ENCODE results near the gene PHF2.

The PHF2 gene

DNA sequence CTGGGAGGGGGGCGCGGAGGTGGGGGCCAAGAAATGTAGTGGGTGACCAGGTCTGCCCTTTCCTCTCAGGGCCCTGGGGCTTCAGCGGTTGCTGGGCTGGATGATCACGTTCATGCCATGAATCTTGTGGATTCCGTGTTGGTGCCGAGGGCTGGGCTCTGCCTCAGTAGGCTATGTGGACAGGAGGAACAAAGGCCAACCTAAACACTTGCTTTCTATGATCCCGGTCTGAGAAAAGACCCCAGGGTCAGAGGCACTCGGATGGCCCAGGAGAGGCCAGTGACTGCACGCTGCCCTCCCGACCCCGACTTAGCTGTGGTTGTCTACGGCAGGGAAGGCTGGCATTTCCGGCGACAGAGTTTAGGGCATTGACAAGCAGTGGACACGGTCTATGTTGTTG is 26.6 kb downstream of the PHF2 start:
- no peak for FAIRE-seq

DNA sequence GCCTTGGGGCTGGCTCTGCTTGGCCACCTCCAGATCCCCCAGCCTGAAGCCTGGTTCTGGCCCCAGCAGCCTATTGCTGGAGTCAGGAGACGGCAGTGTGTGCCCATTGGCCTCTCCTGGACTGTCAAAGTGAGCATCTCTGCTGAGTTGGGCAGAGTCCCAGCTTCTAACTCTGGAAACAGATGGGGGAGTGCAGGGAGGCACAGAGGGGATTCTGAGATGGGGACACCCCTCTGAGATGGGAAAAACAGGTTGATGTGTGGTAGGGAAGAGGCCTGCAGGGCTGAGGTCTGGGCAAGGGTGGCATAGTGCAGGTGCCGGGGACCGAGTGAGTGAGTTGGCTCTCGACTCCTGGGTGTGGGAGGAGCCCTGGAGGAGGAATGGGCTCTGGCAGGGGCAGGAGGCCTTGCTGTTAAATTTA is 27.5 kb downstream of the PHF2 start:
- FAIRE-seq: no peak

DNA sequence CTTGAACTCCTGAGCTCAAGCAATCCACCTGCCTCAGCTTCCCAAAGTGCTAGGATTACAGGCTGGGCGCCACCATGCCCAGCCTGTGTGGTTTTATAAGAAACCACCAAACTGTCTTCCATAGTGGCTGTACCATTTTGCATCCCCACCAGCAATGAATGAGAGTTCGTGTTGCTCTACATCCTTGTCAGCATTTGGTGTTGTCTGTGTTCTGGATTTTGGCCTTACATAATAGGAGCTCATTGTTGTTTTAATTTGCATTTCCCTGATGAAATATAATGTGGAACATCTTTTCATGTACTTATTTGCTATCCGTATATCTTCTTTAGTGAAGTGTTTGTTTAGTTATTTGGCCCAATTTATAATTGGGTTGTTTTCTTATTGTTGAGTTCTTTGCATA is 29.8 kb downstream of the PHF2 start:
- no peak for FAIRE-seq

DNA sequence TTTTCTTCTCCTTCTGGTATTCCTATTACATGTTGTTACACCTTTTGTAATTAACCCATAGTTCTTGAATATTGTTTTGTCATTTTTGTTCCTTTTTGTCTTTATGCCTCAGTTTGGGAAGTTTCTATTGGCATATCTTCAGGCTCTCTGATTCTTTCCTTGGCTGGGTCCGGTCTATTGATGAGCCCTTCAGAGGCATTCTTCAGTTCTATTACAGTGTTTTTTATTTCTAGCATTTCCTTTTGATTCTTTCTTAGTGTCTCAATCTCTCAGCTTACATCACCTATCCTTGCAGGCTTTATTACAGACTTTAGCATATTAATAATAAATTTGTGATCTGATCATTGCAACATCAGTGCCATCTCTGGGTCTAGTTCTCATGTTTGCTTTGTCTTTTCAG is 33.8 kb downstream of the PHF2 start:
- FAIRE-seq: no peak

DNA sequence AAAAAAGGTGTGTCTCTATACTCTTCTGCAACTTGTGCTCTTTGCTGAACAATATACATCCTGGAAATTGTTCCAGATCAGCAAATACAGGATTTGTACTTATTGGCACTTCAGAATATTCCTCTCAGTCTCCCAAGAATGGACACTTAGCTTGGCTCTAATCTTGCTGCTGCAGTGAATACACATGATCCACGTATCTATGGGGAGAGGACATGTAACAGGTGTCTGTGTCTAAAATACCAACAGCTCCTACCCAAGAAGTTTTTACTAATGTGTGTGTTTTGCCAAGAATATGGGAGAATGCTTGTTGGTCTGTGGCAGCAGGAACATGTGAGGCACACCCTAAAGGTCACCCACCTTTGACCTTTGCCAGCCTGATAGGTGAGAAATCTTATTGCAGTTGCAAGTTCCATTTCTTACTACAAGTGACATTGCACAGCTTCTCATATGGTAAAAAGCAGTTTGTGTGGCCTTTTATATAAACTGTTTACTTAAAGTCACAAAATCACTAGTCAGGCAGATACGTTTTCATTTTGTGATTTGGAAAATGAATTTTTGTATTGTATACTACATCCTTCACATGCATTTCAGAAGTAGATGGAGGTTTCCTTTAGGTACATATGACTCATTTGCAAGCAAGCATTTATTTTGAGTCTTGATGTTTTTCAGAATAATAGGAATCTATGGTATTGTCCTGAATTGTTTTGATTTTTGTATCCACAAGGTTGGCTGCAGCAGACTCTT is 35.8 kb downstream of the PHF2 start:
- no peak for FAIRE-seq

DNA sequence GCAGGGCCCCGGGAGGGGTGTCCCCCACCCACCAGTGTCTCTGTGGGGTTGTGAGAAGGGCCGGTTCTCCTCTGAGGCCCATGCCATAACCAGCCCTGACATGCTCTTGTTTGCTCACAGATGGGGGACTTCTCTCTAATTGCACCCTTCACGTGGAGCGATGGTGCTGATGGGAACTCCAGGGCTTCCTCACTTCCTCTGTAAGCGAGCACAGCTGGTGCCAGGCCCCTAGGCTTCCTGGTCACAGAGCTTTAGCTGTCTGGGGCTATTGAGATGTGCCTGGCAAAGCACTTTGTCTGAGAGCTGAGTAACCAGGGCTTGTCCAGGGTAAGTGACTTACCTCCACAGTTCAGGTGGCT is 36.4 kb downstream of the PHF2 start:
- no peak for FAIRE-seq

DNA sequence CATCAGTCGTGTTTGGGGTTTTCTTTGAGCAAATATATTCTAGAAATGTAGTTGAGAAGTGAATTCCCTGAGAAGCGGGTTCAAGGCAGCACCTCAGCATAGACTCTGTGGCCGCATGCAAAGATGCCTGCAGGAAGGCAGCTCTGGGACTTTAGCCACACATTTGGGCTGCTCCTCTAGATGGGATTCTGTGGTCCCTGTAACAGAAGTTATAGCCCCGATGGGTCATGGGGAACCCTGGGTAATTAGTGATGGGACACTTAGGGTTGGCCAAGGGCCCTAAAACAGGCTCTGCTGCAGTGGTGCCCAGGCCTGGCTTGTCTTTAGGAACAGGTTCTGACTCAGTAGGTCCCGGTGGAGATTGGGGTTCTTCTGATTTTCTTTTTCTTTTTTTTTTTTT is 36.8 kb downstream of the PHF2 start:
- no peak for FAIRE-seq

DNA sequence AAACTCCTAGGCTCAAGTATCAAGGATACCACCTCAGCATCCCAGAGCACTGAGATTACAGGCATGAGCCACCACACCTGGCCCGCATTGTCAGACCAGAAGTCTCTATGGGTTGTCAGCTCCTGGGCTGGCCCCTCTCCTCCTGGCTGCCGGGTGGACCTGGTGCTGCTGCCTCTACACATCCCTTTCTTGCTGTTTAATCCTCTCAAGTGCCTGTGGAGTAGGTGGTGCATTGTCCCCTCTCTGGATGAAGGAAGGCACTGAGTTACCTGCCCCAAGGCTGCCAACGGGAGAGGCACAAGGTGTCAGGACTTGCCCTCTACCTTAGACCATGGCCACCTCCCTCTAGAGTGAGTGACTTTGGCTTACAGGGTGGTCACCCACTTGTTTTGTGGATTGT is 37.4 kb downstream of the PHF2 start:
- no peak for FAIRE-seq

DNA sequence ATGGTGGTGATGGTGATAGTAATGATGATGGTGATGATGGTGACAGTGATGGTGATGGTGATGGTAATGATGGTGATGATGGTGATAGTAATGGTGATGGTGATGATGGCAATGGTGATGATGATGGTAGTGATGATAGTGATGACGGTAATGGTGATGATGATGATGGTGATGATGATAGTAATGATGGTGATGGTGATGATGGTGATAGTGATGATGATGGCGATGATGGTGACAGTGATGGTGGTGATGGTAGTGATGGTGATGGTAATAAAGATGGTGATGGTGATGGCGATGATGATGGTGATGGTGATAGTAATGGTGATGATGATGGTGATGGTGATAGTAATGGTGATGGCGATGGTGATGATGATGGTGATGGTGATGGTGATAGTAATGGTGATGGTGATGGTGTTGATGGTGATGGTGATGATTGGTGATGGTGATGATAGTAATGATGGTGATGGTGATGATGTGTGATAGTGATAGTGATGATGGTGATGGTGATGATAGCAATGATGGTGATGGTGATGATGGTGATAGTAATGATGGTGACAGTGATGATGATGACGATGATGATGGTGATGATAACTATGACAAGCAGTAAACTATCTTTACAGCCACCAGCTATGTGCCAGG is 38.6 kb downstream of the PHF2 start:
- FAIRE-seq: no peak

DNA sequence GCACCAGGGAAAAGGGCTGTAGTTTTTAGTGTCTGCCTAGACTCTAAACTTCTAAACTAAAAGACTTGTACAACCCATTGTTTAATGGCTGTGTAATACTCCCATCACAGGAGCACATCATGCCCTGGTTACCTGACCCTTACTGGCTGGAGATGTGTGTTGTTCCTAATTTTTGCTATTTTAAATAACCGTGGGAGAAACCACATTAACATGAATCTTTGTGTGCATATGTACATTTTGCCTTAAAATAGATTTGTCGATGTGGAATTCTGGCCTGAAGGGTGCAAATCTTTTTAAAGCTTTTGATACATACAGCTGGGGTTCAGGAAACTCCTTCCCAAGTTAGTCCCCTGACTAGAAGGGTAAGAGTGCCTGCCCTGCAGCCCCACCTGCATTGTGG is 39.7 kb downstream of the PHF2 start:
- FAIRE-seq: no peak

DNA sequence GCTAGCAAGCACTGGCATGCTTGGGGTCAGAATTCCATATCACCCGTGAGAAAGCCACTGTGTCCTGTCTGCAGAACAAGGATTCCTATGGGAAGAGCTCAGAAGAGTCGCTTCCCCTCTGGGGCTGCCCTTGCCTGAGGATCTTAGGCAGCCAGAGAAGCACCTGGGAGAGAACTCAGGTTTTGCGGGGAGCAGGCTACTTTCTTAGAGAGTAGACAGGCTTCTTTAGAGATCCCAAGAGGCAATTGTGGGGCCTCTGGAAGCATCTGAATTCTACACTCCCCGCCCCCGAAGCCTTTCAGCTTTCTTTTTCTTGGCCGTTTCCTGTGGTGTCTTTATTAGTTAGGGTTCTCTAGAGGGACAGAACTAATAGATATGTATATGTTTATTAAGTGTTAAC is 40.9 kb downstream of the PHF2 start:
- FAIRE-seq: no peak

DNA sequence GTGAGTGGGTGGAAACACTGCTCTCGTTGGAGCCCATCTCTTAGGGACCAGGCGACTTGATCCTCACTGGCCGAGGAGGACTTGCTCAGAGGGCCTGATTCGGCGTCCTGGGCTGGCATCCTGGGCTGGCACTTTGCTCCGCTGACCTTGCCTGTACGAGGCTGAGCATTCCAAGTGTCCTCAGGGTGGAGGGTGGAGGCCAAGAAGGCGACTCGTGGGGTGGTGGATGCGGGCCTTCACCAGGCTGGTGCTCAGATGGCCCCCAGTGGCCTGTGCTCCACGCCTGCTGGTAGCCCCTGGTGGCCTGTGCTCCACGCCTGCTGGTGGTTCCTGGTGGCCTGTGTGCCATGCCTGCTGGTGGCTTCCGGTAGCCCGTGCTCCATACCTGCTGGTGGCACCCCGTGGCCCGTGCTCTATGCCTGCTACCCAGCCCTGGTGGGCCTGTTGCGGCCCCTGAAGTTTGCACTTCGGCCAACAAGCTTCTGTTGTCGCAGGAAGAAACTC is 42.9 kb downstream of the PHF2 start:
- no peak for FAIRE-seq

DNA sequence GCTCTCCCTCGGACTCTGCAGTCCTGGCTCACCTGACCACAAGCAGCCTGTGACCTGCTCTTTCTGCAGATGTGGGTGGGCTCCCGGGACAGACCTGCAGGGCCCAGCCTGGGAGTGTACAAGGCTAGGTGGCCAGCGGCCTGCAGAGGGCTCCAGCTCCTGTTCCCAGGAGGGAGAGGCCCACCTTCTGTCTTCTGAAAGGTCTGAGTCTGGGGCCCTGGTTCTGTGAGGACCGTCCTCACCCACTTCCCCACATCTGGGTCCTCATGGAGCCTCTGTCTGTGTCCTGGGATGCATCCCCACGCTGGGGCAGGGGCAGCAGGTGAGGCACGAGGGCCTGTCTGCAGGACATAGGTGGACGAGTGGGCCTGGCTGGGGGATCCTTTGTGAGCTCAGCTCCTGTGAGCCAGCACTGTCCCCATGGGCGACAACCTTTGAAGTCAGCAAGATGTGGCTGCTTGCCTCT is 43.7 kb downstream of the PHF2 start:
- no peak for FAIRE-seq

DNA sequence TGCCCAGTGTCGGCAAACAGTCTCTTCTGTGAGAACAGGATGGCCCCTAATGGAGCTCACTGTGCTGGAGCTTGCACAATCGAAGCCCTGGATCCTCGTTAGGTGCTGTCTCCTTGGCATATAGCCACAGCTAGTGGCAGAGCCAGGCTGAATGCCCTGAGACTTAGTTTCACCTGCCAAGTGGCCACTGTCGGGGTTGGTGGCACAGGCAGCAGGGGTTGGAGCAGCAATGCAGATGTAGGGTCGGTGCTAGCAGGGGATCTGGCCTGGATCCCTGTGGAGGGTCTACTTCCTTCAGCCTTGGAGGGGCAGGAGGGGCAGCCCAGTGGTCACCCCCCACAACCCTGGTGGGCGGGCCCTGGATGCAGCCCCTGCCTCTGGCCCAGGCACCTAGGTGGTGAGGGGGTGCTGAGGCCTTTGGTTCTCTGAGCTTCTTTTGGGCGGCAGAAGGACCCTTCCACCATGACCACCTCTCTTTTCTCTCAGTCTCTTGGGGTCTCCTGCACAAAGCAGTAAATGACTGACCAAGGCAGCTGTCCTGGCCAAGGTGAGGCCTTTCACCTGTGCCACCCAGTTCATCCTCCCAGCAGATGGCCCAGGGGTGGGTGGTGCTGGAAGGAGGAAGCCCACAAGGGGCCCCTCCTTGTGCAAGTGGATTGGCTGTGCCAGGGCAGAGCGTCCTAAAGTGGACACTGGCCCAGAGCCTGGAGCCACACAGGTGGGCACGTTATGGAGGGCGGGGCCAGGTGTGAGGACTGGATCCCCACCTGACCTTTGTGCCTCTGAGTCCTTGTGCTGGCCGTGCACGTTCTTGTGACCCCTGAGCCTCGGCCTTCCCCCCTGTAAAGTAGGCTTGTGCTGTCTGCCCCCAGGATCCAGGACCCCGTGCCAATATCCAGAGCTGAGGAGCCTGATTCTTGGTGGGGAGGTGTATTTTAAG is 44.8 kb downstream of the PHF2 start:
- FAIRE-seq: no peak

DNA sequence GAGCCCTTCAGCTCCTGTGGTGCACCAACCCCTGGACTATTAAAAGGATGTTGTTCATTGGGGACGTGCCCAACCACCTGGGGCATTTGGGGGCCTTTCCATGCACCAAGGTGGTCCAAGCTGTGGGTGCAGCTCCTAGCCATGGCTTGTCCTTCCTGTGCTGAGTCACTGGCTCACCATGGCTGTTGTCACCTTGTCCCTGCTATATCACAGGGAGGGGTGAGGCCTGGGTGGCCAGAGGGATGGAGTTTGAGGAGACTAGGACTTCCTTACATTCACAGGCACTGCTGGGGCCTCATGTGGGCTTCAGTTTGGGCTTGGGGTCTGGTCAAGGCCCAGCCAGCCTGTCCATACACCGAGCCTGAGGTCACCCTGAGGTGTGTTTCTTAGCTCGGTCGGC is 45.5 kb downstream of the PHF2 start:
- FAIRE-seq: no peak

DNA sequence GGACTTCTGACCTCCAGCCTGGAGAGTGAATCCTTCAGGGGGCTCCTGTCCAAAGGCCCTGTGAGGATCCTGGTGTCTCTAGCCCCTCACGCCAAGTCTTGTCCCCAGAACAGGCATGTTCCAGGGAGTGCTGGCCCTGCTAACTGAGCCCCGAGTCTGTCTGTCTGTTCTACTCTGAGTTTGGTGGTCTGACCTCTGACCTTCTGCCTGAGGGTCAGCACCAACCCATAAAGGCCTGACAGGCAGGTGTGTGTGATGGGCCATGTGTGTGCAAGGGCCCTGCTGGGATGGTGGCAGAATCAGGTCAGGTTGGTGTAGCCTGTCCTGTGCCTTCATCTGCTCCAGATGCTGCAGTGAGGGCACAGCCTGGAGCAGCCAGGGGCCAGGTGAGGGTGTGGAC is 46.3 kb downstream of the PHF2 start:
- FAIRE-seq: no peak

DNA sequence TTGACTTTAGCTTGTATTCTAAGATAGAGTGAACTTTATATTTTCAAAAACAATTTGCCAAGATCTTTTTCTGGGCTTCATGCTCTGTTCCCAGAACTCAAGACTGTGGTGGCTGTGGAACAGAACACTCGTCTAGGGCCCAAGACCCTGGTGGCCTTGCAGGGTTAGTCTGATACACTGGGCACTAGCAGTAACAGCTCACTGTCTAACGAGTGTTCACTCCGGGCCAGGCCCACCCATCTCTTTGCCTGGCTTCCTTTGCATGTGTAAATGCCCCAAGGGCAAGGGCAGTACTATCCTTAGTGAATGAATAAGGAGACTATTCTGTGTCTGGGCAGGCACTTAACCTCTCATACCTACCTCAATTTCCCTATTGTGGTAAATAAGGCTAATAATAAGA is 47.4 kb downstream of the PHF2 start:
- FAIRE-seq: no peak

DNA sequence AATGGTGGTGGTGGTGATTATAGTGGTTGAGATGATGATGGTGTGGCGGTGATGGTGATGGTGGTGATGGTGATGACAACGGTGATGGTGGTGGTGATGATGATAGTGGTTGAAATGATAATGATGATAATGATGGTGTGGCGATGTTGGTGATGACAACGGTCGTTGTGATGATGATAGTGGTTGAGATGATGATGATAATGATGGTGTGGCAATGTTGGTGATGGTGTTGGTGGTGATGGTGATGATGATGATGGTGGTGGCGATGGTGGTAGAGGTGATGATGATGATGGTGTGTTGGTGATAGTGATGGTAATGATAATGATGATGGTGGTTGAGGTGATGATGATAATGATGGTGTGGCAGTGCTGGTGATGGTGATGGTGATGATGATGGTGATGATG is 48.0 kb downstream of the PHF2 start:
- no peak for FAIRE-seq

DNA sequence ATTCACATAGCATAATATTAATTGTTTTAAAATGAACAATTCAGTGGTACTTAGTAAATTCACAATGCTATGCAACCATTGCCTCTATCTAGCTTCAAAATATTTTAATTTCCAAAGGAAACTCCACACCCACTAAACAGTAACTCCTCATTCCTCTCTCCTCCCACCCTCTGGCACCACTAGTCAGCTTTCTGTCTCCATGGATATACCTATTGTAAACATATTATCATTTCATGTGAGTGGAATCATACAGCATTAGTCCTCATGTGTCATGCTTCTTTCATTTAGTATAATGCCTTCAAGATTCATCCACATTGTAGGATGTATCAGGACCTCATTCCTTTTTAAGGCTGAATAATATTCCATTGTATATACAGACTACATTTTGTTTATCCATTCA is 48.6 kb downstream of the PHF2 start:
- no peak for FAIRE-seq

DNA sequence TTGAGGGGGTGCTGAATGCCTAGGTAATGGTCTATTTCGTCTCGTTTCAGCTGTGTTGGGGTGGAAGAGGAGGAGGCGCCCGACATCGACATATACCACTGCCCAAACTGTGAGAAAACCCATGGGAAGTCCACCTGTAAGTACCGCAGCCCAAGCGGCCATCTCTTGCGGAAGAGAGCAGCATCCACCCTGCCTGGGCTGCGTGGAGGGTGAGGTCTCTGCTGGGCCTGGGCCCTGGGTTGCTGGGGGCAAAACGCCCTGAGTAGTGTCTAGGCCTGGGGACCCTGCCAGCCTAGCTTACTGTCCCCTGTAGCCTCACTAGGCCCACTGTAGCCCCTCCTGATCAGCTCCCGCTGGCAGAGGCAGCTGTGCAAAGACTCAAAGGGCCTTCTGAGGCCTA is 53.5 kb downstream of the PHF2 start:
- no peak for FAIRE-seq

DNA sequence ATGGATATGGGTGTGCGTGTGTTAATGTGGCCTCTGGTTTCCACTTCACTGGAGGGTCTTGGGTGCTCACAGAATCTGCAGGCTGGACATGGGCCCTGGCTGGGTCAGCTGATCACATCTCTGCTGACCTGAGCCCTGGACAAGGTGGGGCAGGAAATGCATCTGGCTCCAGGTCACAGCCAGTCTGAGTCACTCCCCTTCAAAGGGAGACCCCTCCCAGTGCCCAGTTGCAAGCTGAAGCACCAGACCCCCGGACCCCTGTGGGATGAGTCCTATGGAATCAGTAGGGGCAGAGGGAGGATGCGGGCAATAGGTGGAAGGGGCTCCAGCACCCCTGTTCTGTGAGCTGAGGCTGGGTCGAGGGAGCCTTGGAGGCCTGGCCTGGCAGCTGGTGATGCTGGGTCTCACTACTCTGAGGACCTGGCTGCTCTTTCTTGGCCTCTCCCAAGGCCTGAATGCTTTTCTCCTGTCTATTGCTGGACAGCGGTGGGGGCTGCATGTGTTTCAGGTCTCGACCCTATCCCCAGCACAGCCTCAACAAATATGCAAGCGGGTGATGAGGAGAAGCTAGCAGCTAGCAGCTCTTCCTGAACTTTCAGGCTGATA is 54.5 kb downstream of the PHF2 start:
- no peak for FAIRE-seq

DNA sequence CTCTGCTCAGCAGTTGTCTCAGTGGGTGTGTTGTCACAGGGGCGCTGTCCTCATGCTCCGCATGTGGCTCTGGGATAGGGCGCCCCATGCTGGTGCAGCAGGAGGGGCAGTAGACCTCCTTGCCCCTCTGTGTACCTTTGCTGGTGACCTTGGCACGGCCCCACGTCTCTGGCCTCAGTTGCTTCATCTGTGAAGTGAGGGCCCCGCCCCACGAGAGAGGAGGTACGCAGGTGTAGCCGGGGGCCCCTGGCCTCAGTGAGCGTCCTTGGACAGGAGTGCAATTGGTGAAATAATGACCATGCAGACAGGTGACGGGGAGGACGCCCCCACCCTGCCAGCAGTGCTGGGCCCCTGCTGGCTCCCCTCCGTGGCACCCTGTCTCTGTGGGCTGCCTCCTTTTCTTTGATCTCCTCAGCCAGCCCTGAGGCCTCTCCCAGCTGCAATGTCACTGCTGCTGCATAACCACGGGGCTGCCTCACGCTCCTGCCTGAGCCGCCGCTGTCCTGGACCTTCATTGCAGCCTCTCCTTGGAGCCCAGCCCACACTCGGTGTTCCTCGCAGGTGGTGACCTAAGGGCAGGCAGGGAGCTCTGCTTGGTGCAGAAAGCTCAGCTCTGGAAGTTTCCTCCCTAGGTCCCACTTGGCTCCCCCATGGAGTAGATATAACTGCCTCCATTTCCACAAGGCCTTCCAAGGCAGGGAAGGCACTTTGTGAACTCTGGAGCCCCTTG is 57.3 kb downstream of the PHF2 start:
- no peak for FAIRE-seq
